Brain microvascular endothelial cell (primary cell): Measurements from ENCODE around the gene VSTM4.

Experiments used
- DNase-seq: peaks from one replicate; pipeline ENCODE4 v3.0.0-alpha.2; 2020
- H3K27ac ChIP-seq: fragments of 250-450 bp; sonication (Bioruptor Pico); 2 replicates; pipeline ENCODE4 v1.5.1; 2020; ENCODE audit warnings: mild to moderate bottlenecking, moderate library complexity
- H3K27me3 ChIP-seq: fragments of 250-450 bp; sonication (Bioruptor Pico); replicated peaks from 2 replicates; pipeline ENCODE4 v1.5.1; 2020; ENCODE audit warnings: mild to moderate bottlenecking
- H3K36me3 ChIP-seq: fragments of 250-450 bp; sonication (Bioruptor Pico); replicated peaks from 2 replicates; pipeline ENCODE4 v1.5.1; 2020; ENCODE audit warnings: mild to moderate bottlenecking
- H3K4me3 ChIP-seq: 2 replicates; pipeline ENCODE4 v1.5.1; 2011; ENCODE audit warnings: low read depth, mild to moderate bottlenecking, control low read depth, low read length, moderate library complexity
- CTCF ChIP-seq: IDR thresholded peaks from 2 replicates; pipeline ENCODE4 v1.5.1; 2011; ENCODE audit warnings: low read depth, mild to moderate bottlenecking, moderate library complexity, low read length, control low read depth, inconsistent platforms; ENCODE audit errors: missing control alignments
- in situ Hi-C: cut with HindIII; loops from 2 replicates; pipeline ENCODE4 v1.10.0; 2017; ENCODE audit warnings: low sequenced_read_pairs, low pct_ligation_motif_present

Gene VSTM4

GRCh38 chr10:49036638-49037037 is 78.7 kb downstream of the VSTM4 start:
- Histone ChIP-seq H3K27ac (no peak overlapping the region), H3K4me3 (no peak overlapping the region), H3K27me3 (no peaks in the 10 kb centered on the region), H3K36me3 (no peaks in the 10 kb centered on the region)
- no peak for DNase-seq
- TF ChIP-seq CTCF, result no peak
- in situ Hi-C loops, result no loop called here

DNA sequence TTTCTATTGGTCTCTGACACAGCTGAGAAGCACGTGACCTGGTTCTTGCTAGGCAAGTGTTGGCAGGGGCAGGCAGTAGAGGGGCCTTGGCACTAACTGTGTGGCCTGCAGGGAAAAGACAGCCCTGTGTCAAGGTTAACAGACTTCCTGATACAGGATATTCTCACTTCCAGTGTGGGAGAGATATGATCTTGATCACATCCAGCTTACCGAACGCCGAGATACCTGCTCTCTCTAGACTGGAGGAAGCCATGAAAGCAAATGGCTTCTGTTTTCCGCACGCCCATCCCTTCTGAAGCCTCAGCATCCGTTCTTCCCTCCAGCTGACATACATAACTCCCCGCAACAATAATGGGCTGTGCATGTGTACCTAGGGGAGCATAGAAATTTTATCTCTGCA is 79.4 kb downstream of the VSTM4 start:
- no peak for TF ChIP-seq CTCF

GRCh38 chr10:49034925-49035324 is 80.4 kb downstream of the VSTM4 start:
- no peak overlapping the region for H3K4me3 ChIP-seq
- no peak overlapping the region for H3K27ac ChIP-seq
- no peak for DNase-seq
- H3K36me3 ChIP-seq, result no peaks in the 10 kb centered on the region
- in situ Hi-C loops, result no loop called here
- TF ChIP-seq CTCF, result no peak
- no peaks in the 10 kb centered on the region for H3K27me3 ChIP-seq

More for the DNA sequence above, 79.4 kb downstream of the VSTM4 start:
- no peaks in the 10 kb centered on the region for H3K36me3 ChIP-seq
- no peak for DNase-seq
- H3K27me3 ChIP-seq, result no peaks in the 10 kb centered on the region
- H3K27ac ChIP-seq, result no peak overlapping the region
- H3K4me3 ChIP-seq, result no peak overlapping the region
- in situ Hi-C loops, result no loop called here

GRCh38 chr10:49033939-49034338 is 81.4 kb downstream of the VSTM4 start:
- no peaks in the 10 kb centered on the region for H3K36me3 ChIP-seq
- H3K4me3 ChIP-seq, result no peak overlapping the region
- H3K27ac ChIP-seq, result no peak overlapping the region
- no peaks in the 10 kb centered on the region for H3K27me3 ChIP-seq
- DNase-seq, result no peak
- in situ Hi-C loops, result no loop called here
- no peak for TF ChIP-seq CTCF

- DNase-seq, result no peak
- no peak overlapping the region for H3K27ac ChIP-seq
- TF ChIP-seq CTCF, result no peak
- H3K27me3 ChIP-seq, result no peaks in the 10 kb centered on the region
- no peaks in the 10 kb centered on the region for H3K36me3 ChIP-seq
- in situ Hi-C loops, result no loop called here
- no peak overlapping the region for H3K4me3 ChIP-seq
Measured at GRCh38 chr10:49029666-49030065, 85.7 kb downstream of the VSTM4 start.

DNA sequence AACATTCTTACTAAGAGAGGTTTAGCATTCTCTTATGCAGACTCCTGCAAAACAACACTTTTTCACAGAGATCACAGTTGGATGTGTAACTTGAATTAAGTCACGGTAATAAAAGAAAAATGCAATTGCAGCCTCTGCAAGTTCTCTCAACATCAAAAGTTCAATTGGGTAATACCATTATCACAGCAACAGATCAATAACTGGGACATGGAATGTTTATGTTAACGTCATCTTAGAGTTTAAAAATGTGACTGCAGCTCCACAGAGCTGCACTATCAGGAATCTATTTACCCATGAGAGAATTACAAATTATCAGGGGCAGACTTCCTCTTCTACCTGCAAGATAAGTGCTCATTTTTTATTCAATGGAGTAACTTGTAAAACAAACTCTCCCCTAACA is 86.7 kb downstream of the VSTM4 start:
- in situ Hi-C loops, result no loop called here
- no peak for TF ChIP-seq CTCF
- DNase-seq, result no peak
- Histone ChIP-seq H3K36me3 (no peaks in the 10 kb centered on the region), H3K4me3 (no peak overlapping the region), H3K27me3 (no peaks in the 10 kb centered on the region), H3K27ac (no peak overlapping the region)
